B cell (primary cell): ENCODE data around the gene NUP214. TPM values are rescaled to one million over a fixed set of nuclear protein-coding genes. Genes with fewer than 3 reads are reported as not detected.

Experiments used
- ATAC-seq: fragments of 200-7000 bp; cut with Tn5 transposase; one replicate; pipeline ENCODE4 v1.10.0; 2021; ENCODE audit warnings: low read depth, mild to moderate bottlenecking, moderate number of reproducible peaks, moderate library complexity
- CTCF ChIA-PET: fragments of 350-600 bp; sonication (Branson Sonifier 250); formaldehyde crosslinking; loops from one replicate; lab custom pipeline; 2021; ENCODE audit warnings: antibody characterized with exemption, inconsistent platforms; lab: Charles Lee
- POLR2A ChIA-PET: fragments of 350-600 bp; sonication (Branson Sonifier 250); formaldehyde crosslinking; loops from one replicate; lab custom pipeline; 2021; ENCODE audit warnings: antibody characterized with exemption; lab: Charles Lee
- DNase-seq: peaks from one replicate; pipeline ENCODE4 v3.0.0; 2013
- H2AFZ ChIP-seq: 2 replicates; pipeline ENCODE4 v1.6.1; 2012; ENCODE audit warnings: mild to moderate bottlenecking, low read depth, low read length; ENCODE audit not compliant: insufficient read depth, poor library complexity, severe bottlenecking
- H3K27ac ChIP-seq, 2 donors: 1 replicate in 1 of 2; 2 replicates in 1 of 2; pipeline ENCODE4 v1.5.1; 2012 to 2013; ENCODE audit warnings: low read length in 2 of 2, mild to moderate bottlenecking in 2 of 2, moderate library complexity in 1 of 2
- H3K27me3 ChIP-seq, 4 experiments: fragments of 200-600 bp in 1 of 4; sonication (generic) in 1 of 4; replicated peaks in 1 of 4; 1 replicate in 2 of 4; 2 replicates in 2 of 4; pipeline versions ENCODE4 v1.6.1 to v1.7.0; 2013 to 2016; ENCODE audit warnings: low read length in 3 of 4, mild to moderate bottlenecking in 2 of 4, mixed read lengths in 1 of 4, moderate library complexity in 1 of 4; ENCODE audit not compliant: insufficient read depth in 4 of 4, control insufficient read depth in 3 of 4; ENCODE audit errors: control extremely low read depth in 1 of 4
- H3K36me3 ChIP-seq, 2 experiments: replicated peaks in 1 of 2; 1 replicate in 1 of 2; 2 replicates in 1 of 2; pipeline versions ENCODE4 v1.6.1 to v1.7.1; 2013; ENCODE audit warnings: low read length in 1 of 2; ENCODE audit not compliant: insufficient read depth in 2 of 2, control insufficient read depth in 1 of 2; ENCODE audit errors: control extremely low read depth in 1 of 2, extremely low read depth in 1 of 2
- H3K4me1 ChIP-seq, 2 donors: fragments of 200-600 bp in 1 of 2; sonication (generic) in 1 of 2; 1 replicate in 1 of 2; 2 replicates in 1 of 2; pipeline versions ENCODE4 v1.5.1 to v1.6.1; 2013 to 2017; ENCODE audit warnings: low read length in 2 of 2; ENCODE audit not compliant: control insufficient read depth in 2 of 2, insufficient read depth in 2 of 2
- H3K4me2 ChIP-seq: replicated peaks from 2 replicates; pipeline ENCODE3; 2012; ENCODE audit warnings: mild to moderate bottlenecking, low read depth, low read length; ENCODE audit not compliant: poor library complexity, severe bottlenecking
- H3K4me3 ChIP-seq, 5 experiments: fragments of 200-600 bp in 1 of 5; sonication (generic) in 1 of 5; 1 replicate in 3 of 5; 2 replicates in 2 of 5; pipeline versions ENCODE4 v1.5.1 to v1.7.0; 2011 to 2016; ENCODE audit warnings: low read length in 4 of 5, mild to moderate bottlenecking in 4 of 5, low read depth in 2 of 5, control low read depth in 1 of 5, moderate library complexity in 1 of 5; ENCODE audit not compliant: insufficient read depth in 1 of 5; ENCODE audit errors: control extremely low read depth in 1 of 5, extremely low read depth in 1 of 5
- H3K79me2 ChIP-seq: fragments of 200-600 bp; sonication (generic); one replicate; pipeline ENCODE4 v1.6.0; 2016; ENCODE audit warnings: low read length; ENCODE audit not compliant: control insufficient read depth, insufficient read depth
- H3K9ac ChIP-seq: fragments of 200-600 bp; sonication (generic); 2 replicates; pipeline ENCODE4 v1.6.1; 2017; ENCODE audit warnings: mild to moderate bottlenecking, low read length, moderate library complexity
- H3K9me3 ChIP-seq, 3 donors: one replicate each; pipeline versions ENCODE4 v1.6.1 to v1.7.1; 2013; ENCODE audit warnings: low read length in 2 of 3; ENCODE audit not compliant: control insufficient read depth in 2 of 3, insufficient read depth in 1 of 3; ENCODE audit errors: control extremely low read depth in 1 of 3
- H4K20me1 ChIP-seq: 2 replicates; pipeline ENCODE4 v1.6.0; 2012; ENCODE audit warnings: mild to moderate bottlenecking, low read length; ENCODE audit not compliant: insufficient read depth, control insufficient read depth, poor library complexity, severe bottlenecking
- H3K27ac Mint-ChIP-seq: one replicate; pipeline ENCODE4 v1.8.0; 2021; ENCODE audit warnings: mixed read lengths
- H3K27me3 Mint-ChIP-seq: one replicate; pipeline ENCODE4 v1.8.0; 2021; ENCODE audit warnings: mixed read lengths
- H3K4me1 Mint-ChIP-seq: one replicate; pipeline ENCODE4 v1.8.0; 2021; ENCODE audit warnings: mixed read lengths
- H3K4me3 Mint-ChIP-seq: one replicate; pipeline ENCODE4 v1.8.0; 2021; ENCODE audit warnings: mixed read lengths
- H3K9me3 Mint-ChIP-seq: one replicate; pipeline ENCODE4 v1.8.0; 2022; ENCODE audit warnings: mixed read lengths; ENCODE audit not compliant: insufficient read depth
- CTCF ChIP-seq: fragments of 200-600 bp; IDR thresholded peaks from one replicate; pipeline ENCODE4 v1.8.0; 2022; ENCODE audit warnings: antibody characterized with exemption, mild to moderate bottlenecking
- EZH2 ChIP-seq: IDR thresholded peaks from 2 replicates; pipeline ENCODE4 v1.6.1; 2012; ENCODE audit warnings: borderline replicate concordance, low read depth, mild to moderate bottlenecking, moderate library complexity, low read length; ENCODE audit not compliant: insufficient read depth, poor library complexity, severe bottlenecking
- WGBS: methylation state at CpG from one replicate; pipeline ENCODE4 v1.1.5; 2013; ENCODE audit warnings: missing lambda C conversion rate; ENCODE audit not compliant: insufficient coverage; 5-methylcytosine and 5-hydroxymethylcytosine counted together
- intact Hi-C: fragments of 100-400 bp; cut with micrococcal nuclease; formaldehyde crosslinking; loops from one replicate; pipeline ENCODE4 v1.10.0; 2022
- polyA plus RNA-seq: library from polyadenylated mRNA; depleted of rRNA; stranded (reverse); fragments of >200 nt; gene quantifications from 2 replicates; pipeline ENCODE4 v1.2.3, GENCODE V29; 2012
- total RNA-seq, 2 donors: library from RNA; stranded (reverse); fragments of 120-200 nt in 1 of 2; gene quantifications; 1 replicate in 1 of 2; 2 replicates in 1 of 2; pipeline versions ENCODE4 v1.2.3 to v1.2.4, GENCODE V29; 2013 to 2022

NUP214 gene
- total and polyA plus RNA-seq, 2 donors (not counting 1 experiment from before 2014, with no cell fraction given) = 19.0 to 94.6 TPM

- ATAC-seq (no peak), DNase-seq (no peak)
- Mint-ChIP-seq H3K9me3 (no peaks in the 10 kb centered on the region), H3K4me1 (peaks cover 27% of the 10 kb centered on the region), H3K27ac (peak overlapping the region; percentile 100), H3K27me3 (peaks cover 2% of the 10 kb centered on the region), H3K4me3 (peak overlapping the region; percentile 99)
- WGBS = 0% methylated on average over 8 of the region's 11 CpGs
- intact Hi-C loops = loop anchor here (5.0 kb wide), 2 partner anchors 414 to 1289 kb away; partner anchors contain the start of genes C9orf78 and USP20
- Histone ChIP-seq H3K27me3 (no peaks in the 10 kb centered on the region), H4K20me1 (peaks cover 1% of the 10 kb centered on the region), H3K36me3 (peaks cover 3 to 32% of the 10 kb centered on the region in 2 experiments), H3K9me3 (no peaks in the 10 kb centered on the region), H3K4me1 (peaks cover 14 to 17% of the 10 kb centered on the region in 2 donors), H3K9ac (peak overlapping the region; percentile 83), H2AFZ (peak overlapping the region; percentile 97), H3K27ac (peak overlapping the region; percentile 73 to 88), H3K4me3 (peak overlapping the region; percentile 76 to 89 (median 86)), H3K79me2 (peaks cover 23% of the 10 kb centered on the region), H3K4me2 (peak overlapping the region; percentile 97)
- POLR2A ChIA-PET = interaction anchor here (1.3 kb wide), 2 partner anchors 112 to 1544 kb away, joined by 3 to 5 read pairs; partner anchors contain the start of gene DDX31
- CTCF ChIA-PET = no interaction called here
- no peak for TF ChIP-seq CTCF
- no peak for TF ChIP-seq EZH2
These were observed 657 bp downstream of the NUP214 start for GRCh38 chr9:131126059-131126426.

DNA sequence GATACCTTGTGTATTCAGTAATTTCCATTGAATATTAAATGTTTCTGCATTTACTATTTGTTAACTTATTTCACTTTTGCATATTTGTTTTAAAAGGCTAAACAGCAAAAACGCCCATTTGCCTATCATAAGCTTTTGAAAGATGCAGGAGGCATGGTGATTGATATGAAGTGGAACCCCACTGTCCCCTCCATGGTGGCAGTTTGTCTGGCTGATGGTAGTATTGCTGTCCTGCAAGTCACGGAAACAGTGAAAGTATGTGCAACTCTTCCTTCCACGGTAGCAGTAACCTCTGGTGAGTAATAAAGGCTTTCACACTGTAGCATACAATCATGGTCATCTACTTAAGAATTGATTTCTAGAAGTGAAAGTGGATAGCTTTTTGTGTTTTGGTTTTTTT is 3.8 kb downstream of the NUP214 start:
- peaks cover 5 to 61% of the 10 kb centered on the region in 2 experiments for H3K36me3 ChIP-seq
- intact Hi-C loops = loop anchor here (5.0 kb wide), 2 partner anchors 417 to 1292 kb away; partner anchors contain the start of genes C9orf78 and USP20
- CTCF ChIA-PET = no interaction called here
- Mint-ChIP-seq H3K27me3 (no peaks in the 10 kb centered on the region), H3K9me3 (no peaks in the 10 kb centered on the region), H3K4me1 (peaks cover 27% of the 10 kb centered on the region), H3K4me3 (no peak overlapping the region), H3K27ac (no peak overlapping the region)
- no peak overlapping the region for H3K4me3 ChIP-seq
- peaks cover 35% of the 10 kb centered on the region for H3K79me2 ChIP-seq
- POLR2A ChIA-PET = no interaction called here
- no peaks in the 10 kb centered on the region for H3K27me3 ChIP-seq
- ATAC-seq (no peak), DNase-seq (no peak)
- H3K9ac ChIP-seq = no peak overlapping the region
- no peak overlapping the region for H3K4me2 ChIP-seq
- TF ChIP-seq CTCF (no peak), EZH2 (no peak)
- H2AFZ ChIP-seq = no peak overlapping the region
- peaks cover 4% of the 10 kb centered on the region for H4K20me1 ChIP-seq
- H3K27ac ChIP-seq = no peak overlapping the region
- WGBS = no CpG with 5 or more reads among the region's 3 CpGs
- no peaks in the 10 kb centered on the region for H3K9me3 ChIP-seq
- peaks cover 14 to 17% of the 10 kb centered on the region in 2 donors for H3K4me1 ChIP-seq
